Testis (tissue), 2 donors: Measurements from ENCODE around the gene FHOD3.

Source experiments
- CTCF ChIP-seq, 3 experiments: fragments of 450-650 bp in 2 of 3; fragments of 200-600 bp in 1 of 3; sonication (generic) in 1 of 3; IDR thresholded peaks; one replicate each; pipeline ENCODE4 v1.5.1; 2016 to 2019; ENCODE audit warnings: antibody characterized with exemption in 3 of 3, mild to moderate bottlenecking in 2 of 3, moderate library complexity in 1 of 3
- POLR2A ChIP-seq: fragments of 450-650 bp; IDR thresholded peaks from one replicate; pipeline ENCODE4 v1.6.1; 2017; ENCODE audit warnings: antibody characterized with exemption, mild to moderate bottlenecking, moderate library complexity

- no peak for TF ChIP-seq CTCF (IDR thresholded peaks at IDR 0.05)
- no peak for TF ChIP-seq POLR2A
Observed at GRCh38 chr18:36692371-36692770, 394.9 kb downstream of the FHOD3 start.
